Stimulated activated naive CD4-positive, alpha-beta T cell treated with Interleukin-2 at 50 U/mL for 16 hours (primary cell): ENCODE data around the gene HTD2.
"Not testable (repeated sequence)": the region's sequence is repeated elsewhere in the genome, so short reads cannot be mapped to it uniquely, and the experiment has no call there.

Experiments used
- DNase-seq: peaks from one replicate; lab custom pipeline; 2025; lab: John Stamatoyannopoulos, UW

HTD2 gene

GRCh38 chr3:58305882-58306711 lies at the start of gene HTD2, which contains the start of gene RPP14:
TSS of gene HTD2 (plus strand) at chr3:58306520. CDS start at chr3:58317614, 11,094 bp downstream.
TSS of gene RPP14 (plus strand) at chr3:58306245. CDS start at chr3:58310330, 4,085 bp downstream.
- DNase-seq: peak; percentile 98

GRCh38 chr3:58258392-58259055 lies 47.8 kb upstream of the HTD2 start:
- no peak for DNase-seq

GRCh38 chr3:58260261-58260731 lies 46.0 kb upstream of the HTD2 start:
- no peak for DNase-seq

GRCh38 chr3:58260733-58261132 lies 45.6 kb upstream of the HTD2 start:
- DNase-seq: no peak

GRCh38 chr3:58261954-58262666 lies 44.2 kb upstream of the HTD2 start:
- no peak for DNase-seq

GRCh38 chr3:58266577-58266976 lies 39.7 kb upstream of the HTD2 start:
- DNase-seq: no peak

GRCh38 chr3:58267543-58267942 lies 38.8 kb upstream of the HTD2 start:
- DNase-seq: not testable (repeated sequence)

GRCh38 chr3:58269356-58269755 lies 37.0 kb upstream of the HTD2 start:
- no peak for DNase-seq

- DNase-seq: no peak
Observed at GRCh38 chr3:58270485-58270884, 35.8 kb upstream of the HTD2 start.

- no peak for DNase-seq
Observed at GRCh38 chr3:58271901-58272501, 34.3 kb upstream of the HTD2 start.

- no peak for DNase-seq
Observed at GRCh38 chr3:58272891-58273290, 33.4 kb upstream of the HTD2 start.

- not testable (repeated sequence) for DNase-seq
Observed at GRCh38 chr3:58273362-58273761, 33.0 kb upstream of the HTD2 start.

GRCh38 chr3:58274027-58274614 lies 32.2 kb upstream of the HTD2 start:
- no peak for DNase-seq

- DNase-seq: no peak
Observed at GRCh38 chr3:58281069-58281468, 25.3 kb upstream of the HTD2 start.

- no peak for DNase-seq
Observed at GRCh38 chr3:58285334-58285733, 21.0 kb upstream of the HTD2 start.

- DNase-seq: no peak
Observed at GRCh38 chr3:58287354-58287753, 19.0 kb upstream of the HTD2 start.

GRCh38 chr3:58288011-58288728 lies 18.1 kb upstream of the HTD2 start:
- DNase-seq: no peak

- DNase-seq: not testable (repeated sequence)
Observed at GRCh38 chr3:58288964-58289613, 17.2 kb upstream of the HTD2 start.

- DNase-seq: not testable (repeated sequence)
Observed at GRCh38 chr3:58290446-58290845, 15.9 kb upstream of the HTD2 start.

GRCh38 chr3:58291671-58292338 lies 14.5 kb upstream of the HTD2 start:
- DNase-seq: no peak
